ENCODE data around the gene MED13L. TPM values are rescaled to one million over a fixed set of nuclear protein-coding genes. Genes with fewer than 3 reads are reported as not detected.

The MED13L gene
- total and polyA plus RNA-seq, 4 donors: 7.9 to 94.0 (median 37.7) TPM

- H3K36me3 ChIP-seq (ENCODE audit: control insufficient read depth in 4 of 4, insufficient read depth in 3 of 4, low read depth in 1 of 4, low read length in 3 of 4): peaks cover 2 to 23% (median 18%) of the 10 kb centered on the region in 4 donors
- no peak overlapping the region for H3K27ac ChIP-seq (ENCODE audit: low read depth in 1 of 2, low read length in 2 of 2)
- H3K9ac ChIP-seq (ENCODE audit: low read depth in 1 of 2, low read length in 2 of 2): no peak overlapping the region
- H3K27me3 ChIP-seq (ENCODE audit: control insufficient read depth in 4 of 4, insufficient read depth in 4 of 4, low read length in 3 of 4): no peaks in the 10 kb centered on the region
- H3K4me1 ChIP-seq (ENCODE audit: control insufficient read depth in 4 of 4, insufficient read depth in 4 of 4, low read length in 3 of 4): peaks cover 0 to 28% (median 4%) of the 10 kb centered on the region in 4 donors
- no peak for TF ChIP-seq HNF4A (conservative IDR thresholded peaks at IDR 0.05)
- no peak for TF ChIP-seq REST (IDR thresholded peaks at IDR 0.05)
- TF ChIP-seq CTCF (IDR thresholded peaks at IDR 0.05; ENCODE audit: low read depth, low read length, missing input control): no peak
- no peak for TF ChIP-seq TAF1 (conservative IDR thresholded peaks at IDR 0.05)
- H3K9me3 ChIP-seq (ENCODE audit: control insufficient read depth in 4 of 4, low read length in 3 of 4): no peaks in the 10 kb centered on the region
- H3K4me3 ChIP-seq (ENCODE audit: low read depth in 1 of 3, low read length in 3 of 3): no peak overlapping the region
- no peak for DNase-seq (ENCODE audit: low spot score)
- WGBS: 98% methylated on average over 3 of the region's 3 CpGs
Measured at GRCh38 chr12:116012757-116013156, 264.7 kb downstream of the MED13L start.

GRCh38 chr12:116011217-116011616, 266.3 kb downstream of the MED13L start:
- Histone ChIP-seq H3K36me3 (ENCODE audit: control insufficient read depth in 4 of 4, insufficient read depth in 3 of 4, low read depth in 1 of 4, low read length in 3 of 4) (peaks cover 1 to 33% (median 24%) of the 10 kb centered on the region in 4 donors), H3K9me3 (ENCODE audit: control insufficient read depth in 4 of 4, low read length in 3 of 4) (no peaks in the 10 kb centered on the region), H3K4me3 (ENCODE audit: low read depth in 1 of 3, low read length in 3 of 3) (no peak overlapping the region), H3K27me3 (ENCODE audit: control insufficient read depth in 4 of 4, insufficient read depth in 4 of 4, low read length in 3 of 4) (no peaks in the 10 kb centered on the region), H3K9ac (ENCODE audit: low read depth in 1 of 2, low read length in 2 of 2) (no peak overlapping the region), H3K27ac (ENCODE audit: low read depth in 1 of 2, low read length in 2 of 2) (no peak overlapping the region), H3K4me1 (ENCODE audit: control insufficient read depth in 4 of 4, insufficient read depth in 4 of 4, low read length in 3 of 4) (peaks cover 0 to 24% (median 3%) of the 10 kb centered on the region in 4 donors)
- DNase-seq (ENCODE audit: low spot score): no peak
- TF ChIP-seq MAX (IDR thresholded peaks at IDR 0.05): no peak
- no peak for TF ChIP-seq GABPA (IDR thresholded peaks at IDR 0.05 in 1 of 2, conservative IDR thresholded peaks at IDR 0.05 in 1 of 2)
- TF ChIP-seq EGR1 (IDR thresholded peaks at IDR 0.05; ENCODE audit: low read depth in 2 of 2): no peak
- no peak for TF ChIP-seq HNF4A (conservative IDR thresholded peaks at IDR 0.05)
- TF ChIP-seq RAD21 (IDR thresholded peaks at IDR 0.05): no peak
- TF ChIP-seq CTCF (IDR thresholded peaks at IDR 0.05; ENCODE audit: low read depth, low read length, missing input control): no peak
- TF ChIP-seq HNF4G (IDR thresholded peaks at IDR 0.05): no peak
- no peak for TF ChIP-seq FOXA1 (IDR thresholded peaks at IDR 0.05)
- no peak for TF ChIP-seq RXRA (IDR thresholded peaks at IDR 0.05)
- TF ChIP-seq FOXA2 (IDR thresholded peaks at IDR 0.05): no peak
- no peak for TF ChIP-seq SP1 (IDR thresholded peaks at IDR 0.05)
- TF ChIP-seq JUND (IDR thresholded peaks at IDR 0.05): no peak
- no peak for TF ChIP-seq TAF1 (conservative IDR thresholded peaks at IDR 0.05)
- no peak for TF ChIP-seq ZBTB33 (IDR thresholded peaks at IDR 0.05)
- no peak for TF ChIP-seq ATF3 (IDR thresholded peaks at IDR 0.05)
- no peak for TF ChIP-seq REST (IDR thresholded peaks at IDR 0.05)
- no peak for TF ChIP-seq YY1 (IDR thresholded peaks at IDR 0.05)
- TF ChIP-seq NR2F2 (IDR thresholded peaks at IDR 0.05): no peak
- WGBS: 98% methylated on average over 3 of the region's 3 CpGs
